MCF 10A (cell line): Measurements from ENCODE around the gene PPM1E. TPM values are rescaled to one million over a fixed set of nuclear protein-coding genes. Genes with fewer than 3 reads are reported as not detected.
"Not testable (repeated sequence)": the region's sequence is repeated elsewhere in the genome, so short reads cannot be mapped to it uniquely, and the experiment has no call there.

Experiments used
- BruUV-seq: library from RNA; stranded (reverse); fragments of 400-500 nt; replicated peaks from 2 replicates; lab custom pipeline; 2021; lab: Mats Ljungman, UMichigan
- CTCF ChIA-PET: fragments of 300-600 bp; sonication (Branson Sonifier 250); formaldehyde crosslinking; extraction: SDS; loops from one replicate; lab custom pipeline; 2021; ENCODE audit warnings: antibody characterized with exemption, inconsistent platforms; lab: Yijun Ruan, JAX
- POLR2A ChIA-PET: fragments of 300-600, 350-650 bp; sonication (Branson Sonifier 250); formaldehyde crosslinking; extraction: SDS; loops from one replicate; lab custom pipeline; 2020; ENCODE audit warnings: antibody characterized with exemption, inconsistent platforms; lab: Yijun Ruan, JAX
- DNase-seq: peaks from one replicate; pipeline ENCODE4 v3.0.0-alpha.2; 2018; ENCODE audit not compliant: unreplicated experiment
- H3K27ac Mint-ChIP-seq: one replicate; pipeline ENCODE4 v1.8.0; 2022; ENCODE audit warnings: mild to moderate bottlenecking, low read depth, mixed read lengths; ENCODE audit not compliant: unreplicated experiment
- H3K27me3 Mint-ChIP-seq: one replicate; pipeline ENCODE4 v1.8.0; 2022; ENCODE audit warnings: mixed read lengths; ENCODE audit not compliant: insufficient read depth, unreplicated experiment
- H3K36me3 Mint-ChIP-seq: one replicate; pipeline ENCODE4 v1.8.0; 2022; ENCODE audit warnings: mild to moderate bottlenecking, moderate library complexity, mixed read lengths; ENCODE audit not compliant: insufficient read depth, unreplicated experiment
- H3K4me1 Mint-ChIP-seq: one replicate; pipeline ENCODE4 v1.8.0; 2022; ENCODE audit warnings: mixed read lengths; ENCODE audit not compliant: insufficient read depth, unreplicated experiment
- H3K4me3 Mint-ChIP-seq: one replicate; pipeline ENCODE4 v1.8.0; 2022; ENCODE audit warnings: mild to moderate bottlenecking, moderate library complexity, mixed read lengths; ENCODE audit not compliant: unreplicated experiment
- H3K9me3 Mint-ChIP-seq: one replicate; pipeline ENCODE4 v1.8.0; 2022; ENCODE audit warnings: mixed read lengths; ENCODE audit not compliant: unreplicated experiment
- intact Hi-C: fragments of 100-400 bp; cut with micrococcal nuclease; formaldehyde crosslinking; loops from 2 replicates; pipeline ENCODE4 v1.14.1; 2022
- total RNA-seq: library from RNA; stranded (reverse); gene quantifications from 2 replicates; pipeline ENCODE4 v1.2.3, GENCODE V29; 2022
- TF ChIP-seq, protein P1 (sequence below): fragments of 200-600 bp; IDR thresholded peaks from one replicate; pipeline ENCODE4 v1.8.0; 2022; ENCODE audit warnings: antibody characterized with exemption, mild to moderate bottlenecking; ENCODE audit not compliant: unreplicated experiment

Gene PPM1E
- total RNA-seq, 1 experiment from 2014 or later = 0.65 TPM

DNA sequence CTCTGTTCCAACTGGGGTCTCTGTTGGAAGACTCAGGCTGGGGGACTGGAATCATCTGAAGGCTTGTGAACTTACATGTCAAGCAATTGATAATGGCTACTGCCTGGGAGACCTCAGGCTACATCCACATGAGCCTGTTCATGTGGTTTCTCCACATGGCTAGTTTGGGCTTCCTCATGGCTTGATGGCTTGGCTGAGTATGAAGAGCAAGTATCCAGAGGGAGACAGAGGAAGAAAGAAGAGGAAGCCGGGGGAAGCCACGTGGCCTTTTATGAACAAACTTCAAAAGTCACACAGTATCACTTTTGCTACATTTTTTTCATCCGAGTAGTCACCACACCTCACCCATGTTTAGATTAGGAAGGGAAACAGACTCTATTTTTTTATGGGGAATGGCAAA lies 192.2 kb downstream of the PPM1E start:
- Mint-ChIP-seq H3K4me3 (no peak overlapping the region), H3K9me3 (peaks cover 33% of the 10 kb centered on the region), H3K36me3 (no peaks in the 10 kb centered on the region), H3K27me3 (no peaks in the 10 kb centered on the region), H3K4me1 (no peaks in the 10 kb centered on the region), H3K27ac (no peak overlapping the region)
- TF ChIP-seq, protein P1, sequence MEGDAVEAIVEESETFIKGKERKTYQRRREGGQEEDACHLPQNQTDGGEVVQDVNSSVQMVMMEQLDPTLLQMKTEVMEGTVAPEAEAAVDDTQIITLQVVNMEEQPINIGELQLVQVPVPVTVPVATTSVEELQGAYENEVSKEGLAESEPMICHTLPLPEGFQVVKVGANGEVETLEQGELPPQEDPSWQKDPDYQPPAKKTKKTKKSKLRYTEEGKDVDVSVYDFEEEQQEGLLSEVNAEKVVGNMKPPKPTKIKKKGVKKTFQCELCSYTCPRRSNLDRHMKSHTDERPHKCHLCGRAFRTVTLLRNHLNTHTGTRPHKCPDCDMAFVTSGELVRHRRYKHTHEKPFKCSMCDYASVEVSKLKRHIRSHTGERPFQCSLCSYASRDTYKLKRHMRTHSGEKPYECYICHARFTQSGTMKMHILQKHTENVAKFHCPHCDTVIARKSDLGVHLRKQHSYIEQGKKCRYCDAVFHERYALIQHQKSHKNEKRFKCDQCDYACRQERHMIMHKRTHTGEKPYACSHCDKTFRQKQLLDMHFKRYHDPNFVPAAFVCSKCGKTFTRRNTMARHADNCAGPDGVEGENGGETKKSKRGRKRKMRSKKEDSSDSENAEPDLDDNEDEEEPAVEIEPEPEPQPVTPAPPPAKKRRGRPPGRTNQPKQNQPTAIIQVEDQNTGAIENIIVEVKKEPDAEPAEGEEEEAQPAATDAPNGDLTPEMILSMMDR = no peak
- CTCF ChIA-PET = interaction anchor here (0.7 kb wide), 1 partner anchor 16 kb away, joined by 3 read pairs; no protein-coding TSS in a partner anchor
- DNase-seq = no peak
- BruUV-seq = no TSS peak
- POLR2A ChIA-PET = no interaction called here
- intact Hi-C loops = no loop called here

DNA sequence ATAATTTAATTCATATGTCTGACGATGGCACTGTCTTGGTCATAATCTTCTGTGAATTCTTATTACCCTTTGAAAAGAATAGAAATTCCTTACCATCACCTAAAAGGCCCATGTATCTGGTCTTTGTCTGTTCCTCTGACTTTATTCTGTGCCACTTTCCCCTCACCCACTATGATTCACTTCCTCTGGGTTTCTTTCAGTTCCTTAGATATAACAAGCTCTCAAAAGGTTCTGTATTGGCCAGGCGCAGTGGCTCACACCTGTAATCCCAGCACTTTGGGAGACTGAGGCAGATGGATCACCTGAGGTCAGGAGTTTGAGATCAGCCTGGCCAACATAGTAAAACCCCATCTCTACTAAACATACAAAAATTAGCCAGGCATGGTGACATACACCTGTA lies 198.7 kb downstream of the PPM1E start:
- intact Hi-C loops, CTCF ChIA-PET, H3K4me3 Mint-ChIP-seq, H3K4me1 Mint-ChIP-seq, POLR2A ChIA-PET, H3K27ac Mint-ChIP-seq, H3K36me3 Mint-ChIP-seq, H3K27me3 Mint-ChIP-seq, DNase-seq, BruUV-seq: not testable (repeated sequence)
- H3K9me3 Mint-ChIP-seq = peaks cover 14% of the 10 kb centered on the region

DNA sequence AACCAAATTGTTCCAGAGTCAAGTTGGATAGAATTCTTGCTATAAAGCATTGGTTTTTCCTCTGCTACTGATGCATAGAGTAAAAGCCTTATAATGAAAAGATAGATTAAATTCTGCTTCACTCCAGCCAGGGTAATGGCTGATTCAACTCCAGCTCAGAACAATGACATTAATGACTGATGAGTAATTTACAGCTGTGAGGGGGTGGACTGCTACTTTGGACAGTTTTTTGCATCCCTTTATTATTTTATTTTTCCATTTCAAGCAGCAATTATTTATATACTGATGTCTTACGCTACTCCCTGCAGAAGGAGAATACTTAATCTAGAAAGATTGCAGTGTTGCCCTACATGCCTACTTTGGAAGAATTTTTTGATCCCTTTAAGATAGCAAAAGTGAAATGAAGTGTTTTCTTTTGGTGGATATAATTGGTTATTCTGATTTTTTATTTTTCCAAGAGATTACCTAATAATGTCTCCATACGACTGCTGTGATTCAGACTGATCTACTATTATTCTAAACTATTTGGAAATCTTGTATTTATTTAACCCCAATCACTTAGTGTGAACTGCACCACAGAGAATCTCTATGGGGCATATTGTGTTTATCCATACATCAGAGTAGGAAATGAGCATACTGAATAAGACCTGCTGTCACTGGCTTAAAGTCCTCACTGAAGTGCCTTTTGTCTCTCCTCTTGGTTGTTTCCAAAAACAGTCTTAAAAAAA lies 201.5 kb downstream of the PPM1E start:
- TF ChIP-seq, protein P1 = no peak
- CTCF ChIA-PET = no interaction called here
- POLR2A ChIA-PET = interaction anchor here (0.7 kb wide), 1 partner anchor 134 kb away, joined by 3 read pairs; no protein-coding TSS in a partner anchor
- Mint-ChIP-seq H3K27ac (peak overlapping the region; percentile 27), H3K36me3 (no peaks in the 10 kb centered on the region), H3K9me3 (no peaks in the 10 kb centered on the region), H3K27me3 (no peaks in the 10 kb centered on the region), H3K4me3 (no peak overlapping the region), H3K4me1 (peaks cover 6% of the 10 kb centered on the region)
- BruUV-seq = no TSS peak
- intact Hi-C loops = loop anchor here (5.0 kb wide), 1 partner anchor 45 kb away; no protein-coding TSS in a partner anchor
- DNase-seq = peak; percentile 67

DNA sequence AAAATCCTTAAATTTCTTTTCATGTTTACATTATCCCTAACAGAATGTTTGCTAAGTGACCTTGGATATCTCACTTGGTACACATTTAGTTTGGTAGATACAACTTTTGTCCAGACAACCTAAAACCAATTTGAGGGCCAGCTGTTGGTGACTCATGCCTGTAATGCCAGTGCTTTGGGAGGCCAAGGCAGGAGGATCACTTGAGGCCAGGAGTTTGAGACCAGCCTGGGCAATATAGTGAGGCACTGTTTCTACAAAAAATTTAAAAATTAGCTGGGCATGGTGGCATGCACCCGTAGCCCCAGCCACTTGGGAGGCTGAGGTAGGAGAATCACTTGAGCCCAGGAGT lies 202.0 kb downstream of the PPM1E start:
- DNase-seq, H3K36me3 Mint-ChIP-seq, CTCF ChIA-PET, H3K27me3 Mint-ChIP-seq, H3K9me3 Mint-ChIP-seq, H3K4me1 Mint-ChIP-seq, POLR2A ChIA-PET, H3K27ac Mint-ChIP-seq, BruUV-seq, H3K4me3 Mint-ChIP-seq: not testable (repeated sequence)
- intact Hi-C loops = loop anchor here (5.0 kb wide), 1 partner anchor 45 kb away; no protein-coding TSS in a partner anchor

DNA sequence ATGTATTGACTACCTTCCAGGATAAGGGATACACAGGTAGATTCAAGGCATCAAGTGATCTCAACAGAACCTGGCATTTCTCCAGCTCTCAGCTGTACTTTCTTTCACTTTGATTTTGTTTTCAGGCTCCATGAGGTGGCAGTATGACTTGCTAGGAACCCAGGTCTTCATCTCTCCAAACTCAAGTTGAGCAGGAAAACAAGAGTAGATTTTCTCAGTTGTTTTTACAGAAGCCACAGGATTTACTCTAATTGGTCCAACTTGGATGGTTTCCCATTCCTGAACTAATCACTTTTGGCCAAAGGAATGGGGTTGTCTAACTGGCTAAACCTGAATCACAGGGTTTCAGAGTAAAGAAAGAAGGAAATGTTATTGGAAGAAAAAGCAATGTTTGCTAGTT lies 204.4 kb downstream of the PPM1E start:
- DNase-seq = peak; percentile 60
- Mint-ChIP-seq H3K27me3 (no peaks in the 10 kb centered on the region), H3K27ac (no peak overlapping the region), H3K4me1 (peaks cover 6% of the 10 kb centered on the region), H3K36me3 (no peaks in the 10 kb centered on the region), H3K4me3 (no peak overlapping the region), H3K9me3 (no peaks in the 10 kb centered on the region)
- POLR2A ChIA-PET = interaction anchor here (1.1 kb wide), 1 partner anchor 32 kb away, joined by 4 read pairs; no protein-coding TSS in a partner anchor
- TF ChIP-seq, protein P1 = peak; percentile 11
- no TSS peak for BruUV-seq
- CTCF ChIA-PET = interaction anchor here (0.5 to 1.1 kb wide), 4 partner anchors 45 to 596 kb away, joined by 3 to 6 read pairs (median 4); no protein-coding TSS in a partner anchor
- intact Hi-C loops = no loop called here
